ENCODE results near the gene MIPOL1. TPM values are rescaled to one million over a fixed set of nuclear protein-coding genes. Genes with fewer than 3 reads are reported as not detected.
A peak's percentile ranks its signal among the peaks of the same experiment; 100 is the strongest.

Gene MIPOL1
- total and polyA plus RNA-seq, 2 of the 13 experiments (the other 11 are each of a cell fraction or from before 2014, with no cell fraction given) = 8.6 to 34.2 TPM

- TF ChIP-seq, protein P1, sequence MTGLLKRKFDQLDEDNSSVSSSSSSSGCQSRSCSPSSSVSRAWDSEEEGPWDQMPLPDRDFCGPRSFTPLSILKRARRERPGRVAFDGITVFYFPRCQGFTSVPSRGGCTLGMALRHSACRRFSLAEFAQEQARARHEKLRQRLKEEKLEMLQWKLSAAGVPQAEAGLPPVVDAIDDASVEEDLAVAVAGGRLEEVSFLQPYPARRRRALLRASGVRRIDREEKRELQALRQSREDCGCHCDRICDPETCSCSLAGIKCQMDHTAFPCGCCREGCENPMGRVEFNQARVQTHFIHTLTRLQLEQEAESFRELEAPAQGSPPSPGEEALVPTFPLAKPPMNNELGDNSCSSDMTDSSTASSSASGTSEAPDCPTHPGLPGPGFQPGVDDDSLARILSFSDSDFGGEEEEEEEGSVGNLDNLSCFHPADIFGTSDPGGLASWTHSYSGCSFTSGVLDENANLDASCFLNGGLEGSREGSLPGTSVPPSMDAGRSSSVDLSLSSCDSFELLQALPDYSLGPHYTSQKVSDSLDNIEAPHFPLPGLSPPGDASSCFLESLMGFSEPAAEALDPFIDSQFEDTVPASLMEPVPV (CRISPR knock-in tag; IDR thresholded peaks at IDR 0.05) = peak; percentile 22; the same call in 1 of the 2 replicates
- TF ChIP-seq ZNF280D (CRISPR knock-in tag; IDR thresholded peaks at IDR 0.05) (no peak), ZNF558 (CRISPR knock-in tag; IDR thresholded peaks at IDR 0.05; ENCODE audit: borderline replicate concordance) (no peak), ZFY (CRISPR knock-in tag; IDR thresholded peaks at IDR 0.05) (peak; percentile 16; the same call in 1 of the 2 replicates), KDM2A (CRISPR knock-in tag; IDR thresholded peaks at IDR 0.05; ENCODE audit: borderline replicate concordance, low read depth) (peak; percentile 28), MED13 (CRISPR knock-in tag; IDR thresholded peaks at IDR 0.05) (peak; percentile 93; the same call in 1 of the 2 replicates), XRCC5 (optimal IDR thresholded peaks at IDR 0.05; ENCODE audit: low read length) (no peak), ZFP36L1 (CRISPR knock-in tag; IDR thresholded peaks at IDR 0.05) (no peak), ZMAT3 (CRISPR knock-in tag; conservative IDR thresholded peaks at IDR 0.05) (0 out of 2 replicates have a peak, but pooled peaks have one; percentile 27), HNF1A (IDR thresholded peaks at IDR 0.05; ENCODE audit: low read depth) (no peak; the same call in 1 of the 2 replicates), HNF1A (CRISPR knock-in tag; IDR thresholded peaks at IDR 0.05; ENCODE audit: borderline replicate concordance) (no peak; the same call in 1 of the 2 replicates), SP4 (CRISPR knock-in tag; IDR thresholded peaks at IDR 0.05) (no peak), SMARCE1 (IDR thresholded peaks at IDR 0.05; ENCODE audit: borderline replicate concordance) (no peak), POLR2AphosphoS5 (IDR thresholded peaks at IDR 0.05; ENCODE audit: low read depth, low read length) (peak; percentile 86), ZNF747 (CRISPR knock-in tag; IDR thresholded peaks at IDR 0.05; ENCODE audit: borderline replicate concordance) (peak; percentile 66; the same call in 1 of the 2 replicates), STAG1 (CRISPR knock-in tag; IDR thresholded peaks at IDR 0.05) (no peak; the same call in 1 of the 2 replicates), ATF6 (CRISPR knock-in tag; conservative IDR thresholded peaks at IDR 0.05) (no peak), RORA (CRISPR knock-in tag; IDR thresholded peaks at IDR 0.05) (no peak)
These were observed 397.5 kb downstream of the MIPOL1 start, which contains the start of the genes FOXA1 and TTC6 (continued) for GRCh38 chr14:37594971-37595808.
